Right atrium auricular region (tissue), 2 donors: ENCODE results near the gene PIF1. TPM values are rescaled to one million over a fixed set of nuclear protein-coding genes. Genes with fewer than 3 reads are reported as not detected.

ENCODE experiments used
- DNase-seq: peaks from one replicate; pipeline ENCODE4 v3.0.0-alpha.2; 2019; ENCODE audit warnings: low spot score
- H3K27ac ChIP-seq, 2 donors: fragments of 200-600 bp; sonication (generic); 1 replicate in 1 of 2; 2 replicates in 1 of 2; pipeline ENCODE4 v1.5.1; 2016 to 2019
- H3K27me3 ChIP-seq, 2 donors: fragments of 200-600 bp; sonication (generic); one replicate each; pipeline versions ENCODE4 v1.5.1 to v1.6.0; 2017 to 2019
- H3K36me3 ChIP-seq: fragments of 200-600 bp; sonication (generic); one replicate; pipeline ENCODE4 v1.5.1; 2016
- H3K4me1 ChIP-seq, 2 donors: fragments of 200-600 bp; sonication (generic); one replicate each; pipeline versions ENCODE4 v1.5.1 to v1.6.0; 2017 to 2019
- H3K4me3 ChIP-seq, 2 donors: fragments of 200-600 bp; sonication (generic); 1 replicate in 1 of 2; 2 replicates in 1 of 2; pipeline ENCODE4 v1.5.1; 2017 to 2019; ENCODE audit warnings: mild to moderate bottlenecking in 1 of 2, moderate library complexity in 1 of 2
- H3K9me3 ChIP-seq, 2 donors: fragments of 200-600 bp; sonication (generic); one replicate each; pipeline ENCODE4 v1.5.1; 2019
- CTCF ChIP-seq, 2 donors: fragments of 200-600 bp; sonication (generic); IDR thresholded peaks; one replicate each; pipeline ENCODE4 v1.5.1; 2019; ENCODE audit warnings: antibody characterized with exemption in 2 of 2
- total RNA-seq, 2 donors: library from RNA; depleted of rRNA; stranded (reverse); fragments of >200 nt; gene quantifications; one replicate each; pipeline ENCODE4 v1.1.0, GENCODE V29; 2016

PIF1 gene
- total RNA-seq, 2 donors from 2014 or later: 0.28 to 0.56 TPM

- H3K9me3 ChIP-seq: no peaks in the 10 kb centered on the region
- no peak for DNase-seq
Observed at GRCh38 chr15:64766058-64766457, 59.4 kb downstream of the PIF1 start.

More at GRCh38 chr15:64766058-64766457, 59.4 kb downstream of the PIF1 start:
- peaks cover 0 to 50% of the 10 kb centered on the region in 2 donors for H3K4me1 ChIP-seq
- no peak overlapping the region for H3K4me3 ChIP-seq
- H3K27ac ChIP-seq: peak overlapping the region; percentile 80 to 90
- no peaks in the 10 kb centered on the region for H3K36me3 ChIP-seq
- TF ChIP-seq CTCF (IDR thresholded peaks at IDR 0.05): no peak
- H3K27me3 ChIP-seq: no peaks in the 10 kb centered on the region

Other genes with a start within 250 kb of the PIF1 start
- gene RBPMS2, start 50.1 kb downstream of the PIF1 start, total RNA-seq: 10 to 100 TPM; 84.2 to 85.0 TPM
- gene PLEKHO2, start 16.3 kb upstream of the PIF1 start, total RNA-seq: 10 to 100 TPM in 1 of 2 donors, 1 to 10 TPM in 1; 6.3 to 19.4 TPM
- 1 to 10 TPM in 1 of 2 donors, under 1 TPM in 1; 0.96 to 2.2 TPM for gene ANKDD1A, start 86.3 kb upstream of the PIF1 start, total RNA-seq
- 10 to 100 TPM; 48.8 to 52.8 TPM for gene SPG21, start 164.3 kb upstream of the PIF1 start, total RNA-seq
- gene MTFMT, start 204.0 kb upstream of the PIF1 start, total RNA-seq: 10 to 100 TPM; 24.1 to 25.9 TPM
- gene SLC51B, start 219.7 kb upstream of the PIF1 start, total RNA-seq: not detected
- 100 to 1,000 TPM in 1 of 2 donors, 10 to 100 TPM in 1; 83.3 to 183 TPM for gene RASL12, start 242.3 kb upstream of the PIF1 start, total RNA-seq